ENCODE results near the gene TXNRD2.

Gene TXNRD2

GRCh38 chr22:19969141-19969928 lies 27.7 kb upstream of the TXNRD2 start:
- DNase-seq (ENCODE audit: low read depth) = no peak
- no peak overlapping the region for H3K4me3 ChIP-seq (ENCODE audit: low read depth, low read length)
- TF ChIP-seq CTCF (IDR thresholded peaks at IDR 0.05; ENCODE audit: low read depth, low read length, missing control alignments) = no peak

GRCh38 chr22:19968450-19968891 lies 26.9 kb upstream of the TXNRD2 start:
- no peak for DNase-seq (ENCODE audit: low read depth)
- no peak for TF ChIP-seq CTCF (IDR thresholded peaks at IDR 0.05; ENCODE audit: low read depth, low read length, missing control alignments)

GRCh38 chr22:19967850-19968449 lies 26.3 kb upstream of the TXNRD2 start:
- H3K4me3 ChIP-seq (ENCODE audit: low read depth, low read length) = no peak overlapping the region
- DNase-seq (ENCODE audit: low read depth) = no peak
- no peak for TF ChIP-seq CTCF (IDR thresholded peaks at IDR 0.05; ENCODE audit: low read depth, low read length, missing control alignments)

More at GRCh38 chr22:19968450-19968891, 26.9 kb upstream of the TXNRD2 start:
- H3K4me3 ChIP-seq (ENCODE audit: low read depth, low read length) = no peak overlapping the region

GRCh38 chr22:19966908-19967750 lies 25.5 kb upstream of the TXNRD2 start:
- TF ChIP-seq CTCF (IDR thresholded peaks at IDR 0.05; ENCODE audit: low read depth, low read length, missing control alignments) = no peak
- no peak overlapping the region for H3K4me3 ChIP-seq (ENCODE audit: low read depth, low read length)
- no peak for DNase-seq (ENCODE audit: low read depth)

GRCh38 chr22:19965771-19966709 lies 24.4 kb upstream of the TXNRD2 start:
- no peak for DNase-seq (ENCODE audit: low read depth)
- TF ChIP-seq CTCF (IDR thresholded peaks at IDR 0.05; ENCODE audit: low read depth, low read length, missing control alignments) = peak; percentile 35
- H3K4me3 ChIP-seq (ENCODE audit: low read depth, low read length) = no peak overlapping the region
